Immature natural killer cell (primary cell): Measurements from ENCODE around the gene EPN3. TPM values are rescaled to one million over a fixed set of nuclear protein-coding genes. Genes with fewer than 3 reads are reported as not detected.
A peak's percentile ranks its signal among the peaks of the same experiment; 100 is the strongest.

Source experiments
- DNase-seq, 3 donors: peaks; one replicate each; pipeline ENCODE4 v3.0.0; 2022; ENCODE audit warnings: mixed read lengths in 1 of 3
- H3K27ac Mint-ChIP-seq, 6 donors: one replicate each; pipeline ENCODE4 v1.8.0; 2020; ENCODE audit warnings: mixed read lengths in 6 of 6, mild to moderate bottlenecking in 5 of 6, inconsistent platforms in 4 of 6, moderate library complexity in 3 of 6
- H3K27me3 Mint-ChIP-seq, 3 donors: one replicate each; pipeline ENCODE4 v1.8.0; 2020 to 2021; ENCODE audit warnings: low read depth in 3 of 3, mild to moderate bottlenecking in 3 of 3, mixed read lengths in 3 of 3, moderate library complexity in 3 of 3, inconsistent platforms in 1 of 3
- H3K36me3 Mint-ChIP-seq, 3 donors: one replicate each; pipeline ENCODE4 v1.8.0; 2020; ENCODE audit warnings: mixed read lengths in 3 of 3, inconsistent platforms in 2 of 3, mild to moderate bottlenecking in 2 of 3
- H3K4me1 Mint-ChIP-seq, 2 donors: one replicate each; pipeline ENCODE4 v1.8.0; 2020; ENCODE audit warnings: inconsistent platforms in 2 of 2, mild to moderate bottlenecking in 2 of 2, mixed read lengths in 2 of 2, moderate library complexity in 1 of 2
- H3K4me3 Mint-ChIP-seq, 5 donors: one replicate each; pipeline ENCODE4 v1.8.0; 2020; ENCODE audit warnings: mild to moderate bottlenecking in 5 of 5, mixed read lengths in 5 of 5, inconsistent platforms in 3 of 5, moderate library complexity in 3 of 5
- H3K9me3 Mint-ChIP-seq, 6 donors: one replicate each; pipeline ENCODE4 v1.8.0; 2020; ENCODE audit warnings: mild to moderate bottlenecking in 6 of 6, mixed read lengths in 6 of 6, inconsistent platforms in 4 of 6, moderate library complexity in 3 of 6
- polyA plus RNA-seq, 3 donors: library from polyadenylated mRNA; unstranded; fragments of 300-500 nt; fragmentation: Illumina TruSeq; gene quantifications; one replicate each; pipeline ENCODE4 v1.2.3, GENCODE V29; 2021

EPN3 gene
- polyA plus RNA-seq, 3 donors from 2014 or later: not detected

- peaks cover 0 to 5% (median 5%) of the 10 kb centered on the region in 3 donors for H3K36me3 Mint-ChIP-seq
- H3K27ac Mint-ChIP-seq: no peak overlapping the region
- H3K4me3 Mint-ChIP-seq: no peak overlapping the region
- DNase-seq: no peak
- H3K4me1 Mint-ChIP-seq: peaks cover 8 to 17% of the 10 kb centered on the region in 2 donors
- H3K9me3 Mint-ChIP-seq: no peaks in the 10 kb centered on the region
- H3K27me3 Mint-ChIP-seq: peaks cover 4 to 11% (median 5%) of the 10 kb centered on the region in 3 donors
Measured at GRCh38 chr17:50556803-50557202, 24.3 kb downstream of the EPN3 start.

- Mint-ChIP-seq H3K27me3 (peaks cover 9 to 13% (median 11%) of the 10 kb centered on the region in 3 donors), H3K27ac (no peak overlapping the region), H3K36me3 (peaks cover 0 to 5% (median 5%) of the 10 kb centered on the region in 3 donors), H3K4me3 (no peak overlapping the region), H3K4me1 (peaks cover 15 to 19% of the 10 kb centered on the region in 2 donors), H3K9me3 (no peaks in the 10 kb centered on the region)
- no peak for DNase-seq
Measured at GRCh38 chr17:50557630-50558029, 25.1 kb downstream of the EPN3 start.

DNA sequence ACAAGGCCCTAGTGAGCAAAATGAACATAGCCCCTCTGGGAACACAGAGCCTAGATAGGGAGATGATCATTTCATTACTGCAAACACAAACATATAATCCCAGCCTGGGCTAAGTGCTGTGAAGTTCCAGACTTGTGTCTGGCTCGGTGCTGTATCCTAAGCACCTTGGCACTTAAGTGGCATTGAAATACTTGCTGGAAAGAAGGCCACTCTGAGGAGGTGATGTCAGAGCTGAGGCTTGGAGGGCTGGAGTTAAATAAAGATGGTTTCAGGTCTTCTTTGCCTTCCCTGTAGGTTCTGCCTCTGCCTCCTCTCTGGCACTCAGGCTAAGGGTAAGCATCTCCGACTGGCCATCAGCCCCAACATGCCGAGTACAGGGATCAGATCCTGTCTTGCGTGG lies 25.6 kb downstream of the EPN3 start:
- Mint-ChIP-seq H3K27me3 (peaks cover 9 to 14% (median 12%) of the 10 kb centered on the region in 3 donors), H3K36me3 (peaks cover 0 to 5% (median 5%) of the 10 kb centered on the region in 3 donors), H3K4me3 (peak overlapping the region in 2 of 5 donors; percentile 11 to 50), H3K9me3 (no peaks in the 10 kb centered on the region), H3K4me1 (peaks cover 16 to 19% of the 10 kb centered on the region in 2 donors), H3K27ac (peak overlapping the region in 1 of 6 donors; percentile 7)
- no peak for DNase-seq

GRCh38 chr17:50558581-50558940 lies 26.0 kb downstream of the EPN3 start:
- Mint-ChIP-seq H3K36me3 (peaks cover 0 to 5% (median 5%) of the 10 kb centered on the region in 3 donors), H3K27me3 (peaks cover 9 to 15% (median 14%) of the 10 kb centered on the region in 3 donors), H3K9me3 (no peaks in the 10 kb centered on the region), H3K27ac (peak overlapping the region in 1 of 6 donors; percentile 7), H3K4me1 (peaks cover 16 to 19% of the 10 kb centered on the region in 2 donors), H3K4me3 (peak overlapping the region; percentile 44 to 76 (median 61))
- no peak for DNase-seq

DNA sequence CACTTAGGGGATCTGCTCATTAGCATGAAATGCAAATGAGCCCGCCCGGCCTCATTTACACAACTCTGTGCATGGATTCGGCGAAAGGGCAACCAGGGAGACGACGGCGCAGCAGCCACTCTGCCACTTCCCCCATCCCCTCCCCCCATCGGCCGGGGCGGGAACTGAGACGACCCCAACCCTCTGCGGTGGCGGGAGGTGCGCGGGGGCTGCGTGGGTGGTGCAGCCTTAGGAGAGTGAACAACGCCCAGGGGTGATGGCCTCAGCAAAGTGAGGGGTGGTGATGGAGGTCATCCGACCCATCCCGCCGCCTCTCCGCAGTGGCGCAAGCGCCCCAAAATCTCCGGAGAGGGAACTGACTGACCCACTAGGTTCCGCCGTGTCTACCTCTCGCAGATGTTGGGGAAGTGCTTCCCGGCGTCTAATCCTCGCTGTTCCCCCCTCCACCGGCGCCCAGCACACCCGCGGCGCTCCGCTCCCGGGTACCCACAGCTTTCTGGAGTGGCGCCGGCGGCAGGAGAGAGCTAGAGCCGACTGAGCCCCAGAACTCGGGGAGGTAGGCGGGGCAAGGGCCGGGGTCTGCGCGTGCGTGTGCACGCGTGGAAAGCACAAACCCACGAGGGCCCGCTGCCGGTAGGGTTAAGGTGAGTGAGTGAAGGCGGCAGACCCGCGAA lies 26.5 kb downstream of the EPN3 start:
- H3K4me1 Mint-ChIP-seq: peaks cover 16 to 19% of the 10 kb centered on the region in 2 donors
- DNase-seq: no peak
- H3K36me3 Mint-ChIP-seq: peaks cover 0 to 5% (median 5%) of the 10 kb centered on the region in 3 donors
- no peak overlapping the region for H3K27ac Mint-ChIP-seq
- peaks cover 13 to 19% (median 19%) of the 10 kb centered on the region in 3 donors for H3K27me3 Mint-ChIP-seq
- H3K4me3 Mint-ChIP-seq: peak overlapping the region; percentile 76 to 84 (median 79)
- no peaks in the 10 kb centered on the region for H3K9me3 Mint-ChIP-seq

- Mint-ChIP-seq H3K27ac (no peak overlapping the region), H3K27me3 (peaks cover 14 to 19% (median 19%) of the 10 kb centered on the region in 3 donors), H3K9me3 (no peaks in the 10 kb centered on the region), H3K36me3 (peaks cover 0 to 3% (median 3%) of the 10 kb centered on the region in 3 donors), H3K4me3 (peak overlapping the region; percentile 76 to 84 (median 79)), H3K4me1 (peaks cover 16 to 19% of the 10 kb centered on the region in 2 donors)
- DNase-seq: peak in 1 of 3 donors; percentile 26
Measured at GRCh38 chr17:50559674-50560184, 27.2 kb downstream of the EPN3 start.

DNA sequence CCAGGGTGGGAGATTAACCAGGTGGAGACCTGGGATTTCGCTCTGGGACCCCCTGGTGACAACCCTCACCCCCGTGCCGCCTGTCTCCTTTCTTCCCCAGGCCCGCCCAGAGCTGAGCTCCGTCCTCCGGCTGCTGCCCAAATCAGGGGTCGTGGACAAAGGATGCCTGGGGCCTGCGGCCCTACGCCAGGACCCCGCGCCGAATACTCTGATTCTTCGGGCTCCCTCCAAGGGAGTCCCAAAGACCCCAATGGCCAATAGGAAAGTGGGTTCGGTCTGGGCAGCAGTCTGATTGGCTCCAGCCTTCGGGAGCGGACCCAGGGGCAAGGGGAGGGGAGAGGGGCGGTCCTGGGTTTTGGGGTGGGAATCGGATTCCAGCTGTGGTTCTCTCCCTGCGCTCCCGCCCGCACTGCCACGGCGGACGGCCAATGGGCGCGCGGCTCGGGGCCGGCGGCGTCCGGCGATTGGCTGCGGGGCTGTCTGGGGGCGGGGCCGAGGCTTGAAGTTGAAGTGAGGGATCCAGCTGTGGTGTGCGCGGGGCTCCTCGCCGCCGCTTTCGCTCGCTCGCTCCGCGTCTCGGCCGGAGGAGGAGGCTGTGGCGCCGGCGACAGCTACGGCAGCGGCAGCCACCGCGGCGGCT lies 27.8 kb downstream of the EPN3 start, which contains the start of gene CACNA1G:
Gene CACNA1G, plus strand, starts transcription at position 531 of the 640 bp plus-strand sequence. CDS start 745 bp downstream, outside the sequence.
- Mint-ChIP-seq H3K27me3 (peaks cover 14 to 23% (median 19%) of the 10 kb centered on the region in 3 donors), H3K36me3 (no peaks in the 10 kb centered on the region), H3K4me1 (peaks cover 16 to 19% of the 10 kb centered on the region in 2 donors), H3K9me3 (no peaks in the 10 kb centered on the region), H3K4me3 (peak within 1 kb of the TSS; percentile 76 to 84 (median 79)), H3K27ac (no peak within 1 kb of the TSS)
- peak; percentile 83 to 84 (median 84) for DNase-seq

DNA sequence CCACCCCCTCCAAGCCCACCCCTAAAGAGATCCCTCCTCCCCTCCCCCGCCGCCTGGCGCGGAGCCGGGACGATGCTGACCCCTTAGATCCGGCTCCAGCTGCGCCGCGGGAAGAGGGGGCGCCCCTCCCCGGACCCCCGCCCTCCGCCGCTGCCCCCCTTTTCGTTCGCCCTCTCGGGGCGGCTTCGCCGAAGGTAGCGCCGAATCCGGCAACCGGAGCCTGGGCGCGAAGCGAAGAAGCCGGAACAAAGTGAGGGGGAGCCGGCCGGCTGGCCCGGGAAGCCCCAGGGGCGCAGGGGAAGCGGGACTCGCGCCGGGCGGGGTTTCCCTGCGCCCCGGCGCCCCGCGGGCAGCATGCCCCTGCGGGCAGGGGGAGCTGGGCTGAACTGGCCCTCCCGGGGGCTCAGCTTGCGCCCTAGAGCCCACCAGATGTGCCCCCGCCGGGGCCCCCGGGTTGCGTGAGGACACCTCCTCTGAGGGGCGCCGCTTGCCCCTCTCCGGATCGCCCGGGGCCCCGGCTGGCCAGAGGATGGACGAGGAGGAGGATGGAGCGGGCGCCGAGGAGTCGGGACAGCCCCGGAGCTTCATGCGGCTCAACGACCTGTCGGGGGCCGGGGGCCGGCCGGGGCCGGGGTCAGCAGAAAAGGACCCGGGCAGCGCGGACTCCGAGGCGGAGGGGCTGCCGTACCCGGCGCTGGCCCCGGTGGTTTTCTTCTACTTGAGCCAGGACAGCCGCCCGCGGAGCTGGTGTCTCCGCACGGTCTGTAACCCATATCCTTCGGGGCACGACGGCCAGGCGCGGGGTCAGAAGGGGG lies 28.6 kb downstream of the EPN3 start:
- no peak for DNase-seq
- H3K27ac Mint-ChIP-seq: no peak overlapping the region
- peaks cover 16 to 19% of the 10 kb centered on the region in 2 donors for H3K4me1 Mint-ChIP-seq
- peaks cover 17 to 27% (median 19%) of the 10 kb centered on the region in 3 donors for H3K27me3 Mint-ChIP-seq
- H3K36me3 Mint-ChIP-seq: no peaks in the 10 kb centered on the region
- H3K9me3 Mint-ChIP-seq: no peaks in the 10 kb centered on the region
- H3K4me3 Mint-ChIP-seq: peak overlapping the region in 2 of 5 donors; percentile 12 to 14

- peak overlapping the region in 2 of 5 donors; percentile 12 to 80 for H3K4me3 Mint-ChIP-seq
- no peak overlapping the region for H3K27ac Mint-ChIP-seq
Measured at GRCh38 chr17:50561746-50562141, 29.2 kb downstream of the EPN3 start.

DNA sequence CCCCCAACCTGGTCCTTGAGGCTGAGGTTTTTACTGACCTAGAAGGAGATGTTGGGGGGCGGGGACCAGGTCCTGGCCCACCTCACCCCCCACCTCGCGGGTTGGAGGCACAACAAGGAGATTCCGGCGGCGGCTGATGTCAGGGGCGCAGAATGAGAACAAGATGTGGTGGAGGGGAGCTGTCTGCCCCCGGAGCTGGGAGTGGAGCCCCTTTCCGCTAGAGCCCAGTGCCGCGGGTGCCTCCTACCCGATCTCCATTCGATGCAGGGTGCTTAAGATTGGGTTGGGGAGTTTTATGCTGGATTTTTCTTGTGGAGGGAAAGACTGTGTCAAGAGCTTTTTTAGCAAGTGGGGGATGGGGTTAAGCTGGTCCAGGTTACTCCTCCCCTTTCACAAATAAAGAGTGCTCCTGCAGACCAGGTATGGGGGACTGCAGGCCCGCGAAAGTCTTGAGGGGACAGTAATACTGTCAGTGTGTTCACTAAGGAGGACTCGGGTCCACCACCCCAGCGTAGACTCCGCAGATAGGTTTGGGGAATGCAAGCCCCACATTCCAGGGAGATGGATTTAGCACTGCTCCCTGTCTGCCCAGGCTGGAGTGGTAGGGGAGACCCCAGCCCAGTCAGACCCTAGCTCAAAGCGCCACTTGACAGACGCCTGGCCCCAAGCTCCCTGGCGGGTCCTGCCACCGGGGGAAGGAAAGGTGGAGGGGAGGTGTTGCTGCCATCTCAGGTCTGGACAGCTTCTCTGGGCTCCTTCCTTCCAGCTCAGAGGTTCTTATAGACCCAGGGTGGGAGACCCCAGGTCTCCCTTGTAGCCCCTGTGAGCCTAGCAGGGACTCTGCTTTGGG lies 29.9 kb downstream of the EPN3 start:
- DNase-seq: no peak
- Mint-ChIP-seq H3K36me3 (no peaks in the 10 kb centered on the region), H3K4me1 (peaks cover 16 to 19% of the 10 kb centered on the region in 2 donors), H3K27me3 (peaks cover 19 to 31% (median 19%) of the 10 kb centered on the region in 3 donors), H3K27ac (peak overlapping the region in 2 of 6 donors; percentile 60 to 72), H3K4me3 (peak overlapping the region; percentile 51 to 80 (median 75)), H3K9me3 (no peaks in the 10 kb centered on the region)

More at GRCh38 chr17:50561746-50562141, 29.2 kb downstream of the EPN3 start:
- DNase-seq: no peak
- no peaks in the 10 kb centered on the region for H3K9me3 Mint-ChIP-seq
- no peaks in the 10 kb centered on the region for H3K36me3 Mint-ChIP-seq
- H3K27me3 Mint-ChIP-seq: peaks cover 17 to 31% (median 19%) of the 10 kb centered on the region in 3 donors
- peaks cover 16 to 19% of the 10 kb centered on the region in 2 donors for H3K4me1 Mint-ChIP-seq

DNA sequence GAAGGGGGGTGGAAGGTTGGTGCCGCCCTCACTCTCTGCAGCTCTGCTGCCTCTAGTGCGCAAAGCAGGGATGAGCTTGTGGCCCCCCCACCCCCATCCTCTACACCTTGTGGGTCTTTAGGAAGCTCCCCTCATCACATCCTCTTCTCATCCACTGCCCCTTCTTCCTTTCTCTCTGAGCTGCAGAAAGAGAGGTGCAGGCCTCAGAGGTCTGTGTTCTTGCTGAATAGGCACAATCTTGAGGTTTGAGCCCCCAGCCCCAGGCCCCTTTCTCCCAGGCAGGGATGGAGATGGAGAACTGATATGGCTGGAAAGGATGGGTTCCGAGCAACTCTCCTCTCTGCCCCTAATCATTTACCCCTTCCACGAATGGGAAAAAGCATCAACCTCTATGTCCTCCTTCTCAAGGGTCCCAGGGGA lies 30.6 kb downstream of the EPN3 start:
- Mint-ChIP-seq H3K36me3 (no peaks in the 10 kb centered on the region), H3K9me3 (no peaks in the 10 kb centered on the region), H3K27ac (no peak overlapping the region), H3K4me1 (peaks cover 16 to 19% of the 10 kb centered on the region in 2 donors), H3K4me3 (peak overlapping the region in 1 of 5 donors; percentile 58), H3K27me3 (peaks cover 17 to 37% (median 19%) of the 10 kb centered on the region in 3 donors)
- no peak for DNase-seq

GRCh38 chr17:50564916-50565315 lies 32.4 kb downstream of the EPN3 start:
- no peaks in the 10 kb centered on the region for H3K9me3 Mint-ChIP-seq
- H3K4me3 Mint-ChIP-seq: no peak overlapping the region
- peaks cover 7 to 8% of the 10 kb centered on the region in 2 donors for H3K4me1 Mint-ChIP-seq
- DNase-seq: no peak
- H3K27ac Mint-ChIP-seq: peak overlapping the region in 1 of 6 donors; percentile 55
- H3K36me3 Mint-ChIP-seq: no peaks in the 10 kb centered on the region
- H3K27me3 Mint-ChIP-seq: peaks cover 12 to 36% (median 23%) of the 10 kb centered on the region in 3 donors
